Cardiac fibroblast (primary cell): ENCODE measurements around the gene KATNB1.

Source experiments
- DNase-seq, 2 donors: peaks; one replicate each; pipeline versions ENCODE4 v3.0.0 to v3.0.0-alpha.2; 2010; ENCODE audit warnings: low read depth in 2 of 2
- H3K4me3 ChIP-seq, 2 donors: replicated peaks in 1 of 2; 1 replicate in 1 of 2; 2 replicates in 1 of 2; pipeline ENCODE4 v1.5.1; 2011; ENCODE audit warnings: low read depth in 2 of 2, low read length in 2 of 2, mild to moderate bottlenecking in 2 of 2, moderate library complexity in 1 of 2
- CTCF ChIP-seq: IDR thresholded peaks from one replicate; pipeline ENCODE4 v1.5.1; 2011; ENCODE audit warnings: low read depth, mild to moderate bottlenecking, low read length, inconsistent platforms

Gene KATNB1

GRCh38 chr16:57803134-57803990 lies 67.8 kb downstream of the KATNB1 start:
- DNase-seq, result peak in 1 of 2 donors; percentile 55
- H3K4me3 ChIP-seq, result no peak overlapping the region
- no peak for TF ChIP-seq CTCF

- TF ChIP-seq CTCF, result no peak
- DNase-seq, result no peak
- no peak overlapping the region for H3K4me3 ChIP-seq
Observed at GRCh38 chr16:57804111-57804837, 68.7 kb downstream of the KATNB1 start.

GRCh38 chr16:57805176-57805575 lies 69.6 kb downstream of the KATNB1 start:
- no peak for DNase-seq
- no peak for TF ChIP-seq CTCF
- no peak overlapping the region for H3K4me3 ChIP-seq
